Measurements from ENCODE around the gene CBFA2T3.

The CBFA2T3 gene

DNA sequence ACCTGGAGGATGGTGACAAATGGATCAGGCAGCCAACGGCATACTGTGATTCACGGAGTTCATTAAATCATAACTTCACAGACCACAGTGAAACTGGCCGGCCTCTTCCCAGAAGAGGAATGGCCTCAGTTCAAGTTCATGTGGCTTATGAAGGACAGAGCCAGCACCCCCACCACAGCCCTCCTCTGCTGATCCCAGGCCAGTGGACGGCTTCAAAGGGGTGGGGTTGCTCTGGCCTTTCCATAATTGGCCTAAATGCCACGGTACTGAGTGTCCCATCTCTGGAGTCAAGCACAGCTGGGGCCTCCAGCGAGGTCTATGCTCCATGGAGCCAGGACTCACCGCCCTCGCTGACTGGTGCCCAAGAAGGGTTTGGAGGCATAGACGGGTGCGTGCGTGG is 141.6 kb downstream of the CBFA2T3 start (continued):
- TF ChIP-seq AEBP2 (tag by site-specific recombination; IDR thresholded peaks at IDR 0.05; ENCODE audit: borderline replicate concordance): no peak
- TF ChIP-seq ZNF23 (tag by site-specific recombination; IDR thresholded peaks at IDR 0.05; ENCODE audit: borderline replicate concordance): no peak
- no peak for TF ChIP-seq ZFP3 (tag by site-specific recombination; IDR thresholded peaks at IDR 0.05; ENCODE audit: low read depth)
- TF ChIP-seq REPIN1 (tag by site-specific recombination; IDR thresholded peaks at IDR 0.05; ENCODE audit: low read depth): no peak
- no peak for TF ChIP-seq YY1 (tag by site-specific recombination; IDR thresholded peaks at IDR 0.05)

GRCh38 chr16:88834670-88835069 is 142.3 kb downstream of the CBFA2T3 start:
- POLR2A ChIA-PET: no interaction called here
- CTCF ChIA-PET: no interaction called here
- no peaks in the 10 kb centered on the region for H3K4me1 ChIP-seq (ENCODE audit: control insufficient read depth, insufficient read depth, low read length)
- TF ChIP-seq ZBTB8A (tag by site-specific recombination; IDR thresholded peaks at IDR 0.05) (no peak), ZNF280C (tag by site-specific recombination; IDR thresholded peaks at IDR 0.05) (no peak), ZNF521 (tag by site-specific recombination; IDR thresholded peaks at IDR 0.05) (no peak), PRDM10 (tag by site-specific recombination; IDR thresholded peaks at IDR 0.05) (no peak), INSM2 (tag by site-specific recombination; IDR thresholded peaks at IDR 0.05) (no peak), ZBTB7A (tag by site-specific recombination; IDR thresholded peaks at IDR 0.05; ENCODE audit: low read depth) (no peak), KLF10 (tag by site-specific recombination; IDR thresholded peaks at IDR 0.05) (no peak), ZNF600 (tag by site-specific recombination; IDR thresholded peaks at IDR 0.05) (no peak), ZSCAN30 (tag by site-specific recombination; IDR thresholded peaks at IDR 0.05) (no peak), ZNF221 (tag by site-specific recombination; IDR thresholded peaks at IDR 0.05; ENCODE audit: borderline replicate concordance) (no peak), GLIS2 (tag by site-specific recombination; IDR thresholded peaks at IDR 0.05) (no peak), ZNF433 (tag by site-specific recombination; IDR thresholded peaks at IDR 0.05; ENCODE audit: low read depth) (no peak), ZNF544 (tag by site-specific recombination; IDR thresholded peaks at IDR 0.05) (no peak), ZNF274 (IDR thresholded peaks at IDR 0.05; ENCODE audit: low read length) (no peak), ZNF274 (tag by site-specific recombination; IDR thresholded peaks at IDR 0.05; ENCODE audit: borderline replicate concordance) (no peak), ZNF23 (tag by site-specific recombination; IDR thresholded peaks at IDR 0.05; ENCODE audit: borderline replicate concordance) (no peak), BCL6B (tag by site-specific recombination; IDR thresholded peaks at IDR 0.05) (no peak), OVOL3 (tag by site-specific recombination; IDR thresholded peaks at IDR 0.05) (no peak)
- TF ChIP-seq, protein P1, sequence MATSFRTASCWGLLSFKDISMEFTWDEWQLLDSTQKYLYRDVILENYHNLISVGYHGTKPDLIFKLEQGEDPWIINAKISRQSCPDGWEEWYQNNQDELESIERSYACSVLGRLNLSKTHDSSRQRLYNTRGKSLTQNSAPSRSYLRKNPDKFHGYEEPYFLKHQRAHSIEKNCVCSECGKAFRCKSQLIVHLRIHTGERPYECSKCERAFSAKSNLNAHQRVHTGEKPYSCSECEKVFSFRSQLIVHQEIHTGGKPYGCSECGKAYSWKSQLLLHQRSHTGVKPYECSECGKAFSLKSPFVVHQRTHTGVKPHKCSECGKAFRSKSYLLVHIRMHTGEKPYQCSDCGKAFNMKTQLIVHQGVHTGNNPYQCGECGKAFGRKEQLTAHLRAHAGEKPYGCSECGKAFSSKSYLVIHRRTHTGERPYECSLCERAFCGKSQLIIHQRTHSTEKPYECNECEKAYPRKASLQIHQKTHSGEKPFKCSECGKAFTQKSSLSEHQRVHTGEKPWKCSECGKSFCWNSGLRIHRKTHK (tag by site-specific recombination; IDR thresholded peaks at IDR 0.05): no peak

More at GRCh38 chr16:88834670-88835069, 142.3 kb downstream of the CBFA2T3 start:
- Histone ChIP-seq H3K9me3 (ENCODE audit: control insufficient read depth, insufficient read depth, low read depth, low read length) (no peaks in the 10 kb centered on the region), H3K4me3 (ENCODE audit: low read depth, low read length) (no peak overlapping the region), H3K27ac (ENCODE audit: extremely low read depth, low read depth, low read length) (no peak overlapping the region), H3K36me3 (ENCODE audit: control insufficient read depth in 2 of 2, insufficient read depth in 1 of 2, low read length in 2 of 2) (peaks cover 0 to 12% of the 10 kb centered on the region in 2 experiments; a peak in 1 of 3 replicates)

Data from HEK293 (cell line).